ENCODE measurements around the gene NUP133.

DNA sequence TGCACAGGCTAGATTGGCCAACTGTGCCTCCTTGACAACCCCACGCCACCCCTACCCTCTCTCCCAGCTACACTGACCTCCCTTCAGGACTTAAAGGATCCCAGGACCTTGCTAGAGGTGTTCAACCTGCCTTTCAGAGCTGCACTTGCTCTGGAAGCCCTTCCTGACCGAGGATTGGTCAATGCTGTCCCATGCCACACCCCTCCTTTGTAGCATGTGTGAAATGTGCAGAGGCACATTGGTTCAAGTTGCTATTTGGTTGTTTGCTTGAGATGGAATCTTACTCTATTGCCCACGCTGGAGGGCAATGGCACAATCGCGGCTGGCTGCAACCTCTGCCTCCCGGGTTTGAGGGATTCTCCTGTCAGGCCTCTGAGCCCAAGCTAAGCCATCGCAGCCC, 96.1 kb downstream of the NUP133 start:
- TF ChIP-seq, protein P1, sequence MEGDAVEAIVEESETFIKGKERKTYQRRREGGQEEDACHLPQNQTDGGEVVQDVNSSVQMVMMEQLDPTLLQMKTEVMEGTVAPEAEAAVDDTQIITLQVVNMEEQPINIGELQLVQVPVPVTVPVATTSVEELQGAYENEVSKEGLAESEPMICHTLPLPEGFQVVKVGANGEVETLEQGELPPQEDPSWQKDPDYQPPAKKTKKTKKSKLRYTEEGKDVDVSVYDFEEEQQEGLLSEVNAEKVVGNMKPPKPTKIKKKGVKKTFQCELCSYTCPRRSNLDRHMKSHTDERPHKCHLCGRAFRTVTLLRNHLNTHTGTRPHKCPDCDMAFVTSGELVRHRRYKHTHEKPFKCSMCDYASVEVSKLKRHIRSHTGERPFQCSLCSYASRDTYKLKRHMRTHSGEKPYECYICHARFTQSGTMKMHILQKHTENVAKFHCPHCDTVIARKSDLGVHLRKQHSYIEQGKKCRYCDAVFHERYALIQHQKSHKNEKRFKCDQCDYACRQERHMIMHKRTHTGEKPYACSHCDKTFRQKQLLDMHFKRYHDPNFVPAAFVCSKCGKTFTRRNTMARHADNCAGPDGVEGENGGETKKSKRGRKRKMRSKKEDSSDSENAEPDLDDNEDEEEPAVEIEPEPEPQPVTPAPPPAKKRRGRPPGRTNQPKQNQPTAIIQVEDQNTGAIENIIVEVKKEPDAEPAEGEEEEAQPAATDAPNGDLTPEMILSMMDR (IDR thresholded peaks at IDR 0.05): no peak
- TF ChIP-seq FOSL2 (IDR thresholded peaks at IDR 0.05) (no peak), FOSL2 (CRISPR knock-in tag; IDR thresholded peaks at IDR 0.05) (no peak), RFX5 (IDR thresholded peaks at IDR 0.05) (no peak), HDAC2 (IDR thresholded peaks at IDR 0.05) (no peak), EP300 (IDR thresholded peaks at IDR 0.05) (no peak), CBX8 (IDR thresholded peaks at IDR 0.05) (no peak)
- TF ChIP-seq, protein P2, sequence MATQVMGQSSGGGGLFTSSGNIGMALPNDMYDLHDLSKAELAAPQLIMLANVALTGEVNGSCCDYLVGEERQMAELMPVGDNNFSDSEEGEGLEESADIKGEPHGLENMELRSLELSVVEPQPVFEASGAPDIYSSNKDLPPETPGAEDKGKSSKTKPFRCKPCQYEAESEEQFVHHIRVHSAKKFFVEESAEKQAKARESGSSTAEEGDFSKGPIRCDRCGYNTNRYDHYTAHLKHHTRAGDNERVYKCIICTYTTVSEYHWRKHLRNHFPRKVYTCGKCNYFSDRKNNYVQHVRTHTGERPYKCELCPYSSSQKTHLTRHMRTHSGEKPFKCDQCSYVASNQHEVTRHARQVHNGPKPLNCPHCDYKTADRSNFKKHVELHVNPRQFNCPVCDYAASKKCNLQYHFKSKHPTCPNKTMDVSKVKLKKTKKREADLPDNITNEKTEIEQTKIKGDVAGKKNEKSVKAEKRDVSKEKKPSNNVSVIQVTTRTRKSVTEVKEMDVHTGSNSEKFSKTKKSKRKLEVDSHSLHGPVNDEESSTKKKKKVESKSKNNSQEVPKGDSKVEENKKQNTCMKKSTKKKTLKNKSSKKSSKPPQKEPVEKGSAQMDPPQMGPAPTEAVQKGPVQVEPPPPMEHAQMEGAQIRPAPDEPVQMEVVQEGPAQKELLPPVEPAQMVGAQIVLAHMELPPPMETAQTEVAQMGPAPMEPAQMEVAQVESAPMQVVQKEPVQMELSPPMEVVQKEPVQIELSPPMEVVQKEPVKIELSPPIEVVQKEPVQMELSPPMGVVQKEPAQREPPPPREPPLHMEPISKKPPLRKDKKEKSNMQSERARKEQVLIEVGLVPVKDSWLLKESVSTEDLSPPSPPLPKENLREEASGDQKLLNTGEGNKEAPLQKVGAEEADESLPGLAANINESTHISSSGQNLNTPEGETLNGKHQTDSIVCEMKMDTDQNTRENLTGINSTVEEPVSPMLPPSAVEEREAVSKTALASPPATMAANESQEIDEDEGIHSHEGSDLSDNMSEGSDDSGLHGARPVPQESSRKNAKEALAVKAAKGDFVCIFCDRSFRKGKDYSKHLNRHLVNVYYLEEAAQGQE (IDR thresholded peaks at IDR 0.05): no peak
- TF ChIP-seq, protein P3, sequence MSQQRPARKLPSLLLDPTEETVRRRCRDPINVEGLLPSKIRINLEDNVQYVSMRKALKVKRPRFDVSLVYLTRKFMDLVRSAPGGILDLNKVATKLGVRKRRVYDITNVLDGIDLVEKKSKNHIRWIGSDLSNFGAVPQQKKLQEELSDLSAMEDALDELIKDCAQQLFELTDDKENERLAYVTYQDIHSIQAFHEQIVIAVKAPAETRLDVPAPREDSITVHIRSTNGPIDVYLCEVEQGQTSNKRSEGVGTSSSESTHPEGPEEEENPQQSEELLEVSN (IDR thresholded peaks at IDR 0.05; ENCODE audit: borderline replicate concordance, low read depth): no peak
